GM10266 (cell line): Measurements from ENCODE around the gene MERTK.

Source experiments
- DNase-seq: peaks from one replicate; pipeline ENCODE4 v3.0.0; 2012; ENCODE audit errors: extremely low spot score
- CTCF ChIP-seq: IDR thresholded peaks from 2 replicates; pipeline ENCODE4 v1.5.1; 2012; ENCODE audit warnings: mild to moderate bottlenecking, low read depth; ENCODE audit not compliant: control insufficient read depth, insufficient read depth; ENCODE audit errors: missing control alignments

The MERTK gene

DNA sequence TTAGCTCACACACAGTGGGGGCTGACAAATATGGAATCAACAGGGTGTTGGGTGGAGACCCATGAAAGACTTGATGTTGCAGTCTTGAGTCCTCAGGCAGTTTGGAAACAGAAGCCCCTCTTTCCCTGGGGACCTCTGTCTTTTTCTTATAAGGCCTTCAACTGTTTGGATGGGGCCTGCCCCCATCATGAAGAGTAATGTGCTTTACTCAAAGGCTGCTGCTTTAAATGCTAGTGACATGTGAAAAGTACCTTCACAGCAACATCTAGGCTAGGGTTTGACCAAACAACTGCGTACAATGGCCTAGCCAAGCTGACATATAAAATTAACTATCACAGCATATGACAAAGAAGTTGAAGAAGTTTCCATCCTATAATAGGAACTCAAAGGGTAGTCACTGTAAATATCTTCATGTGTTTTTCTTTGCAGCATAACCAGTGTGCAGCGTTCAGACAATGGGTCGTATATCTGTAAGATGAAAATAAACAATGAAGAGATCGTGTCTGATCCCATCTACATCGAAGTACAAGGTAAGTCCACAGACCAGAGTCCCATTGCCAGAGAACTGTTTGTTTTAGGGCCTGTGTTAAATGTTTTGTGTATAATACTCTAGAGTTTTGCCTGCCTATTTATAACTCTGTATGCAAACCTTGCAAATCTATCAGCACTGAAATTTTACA, 46.3 kb downstream of the MERTK start:
- TF ChIP-seq CTCF, result no peak
- DNase-seq, result no peak

DNA sequence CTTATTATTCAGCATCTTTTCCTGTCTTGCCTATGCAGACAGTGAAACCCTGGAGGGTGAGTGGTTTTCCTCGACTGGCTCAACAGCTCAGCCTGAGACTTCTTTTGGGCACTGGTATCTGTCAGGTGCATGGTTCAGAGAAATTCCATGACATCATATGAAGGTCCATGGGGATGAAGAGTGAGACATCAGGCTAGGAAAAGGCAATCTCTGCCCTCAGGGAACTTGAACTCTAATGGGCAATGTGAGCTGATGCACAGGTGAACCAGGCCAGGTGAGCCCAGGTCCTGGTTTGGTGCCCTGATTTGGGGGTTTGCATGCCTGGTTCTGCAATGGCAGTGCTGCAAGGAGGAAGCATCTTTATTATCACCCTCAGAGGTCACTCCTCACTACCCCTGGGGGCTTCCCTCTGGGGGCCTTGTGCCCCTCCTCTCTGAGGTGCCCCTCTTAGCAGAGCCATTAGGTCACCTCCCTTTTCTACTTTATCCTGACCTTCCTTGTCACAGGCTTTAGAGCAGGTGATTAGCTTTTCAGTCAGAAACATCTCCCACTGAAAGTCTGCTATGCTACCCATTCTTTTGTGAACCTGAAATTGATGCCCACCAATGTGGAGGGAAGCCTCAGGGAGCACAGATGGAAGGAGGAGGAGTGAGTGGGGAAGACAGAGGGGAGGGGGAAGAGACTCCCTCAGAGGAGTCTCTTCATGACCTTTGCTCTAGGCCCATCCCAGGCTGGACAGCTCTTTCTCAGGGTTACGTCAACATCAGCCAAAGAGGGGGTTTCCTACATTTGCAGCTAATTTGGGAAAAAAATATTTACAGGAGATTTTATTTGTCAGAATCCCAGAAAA, 47.3 kb downstream of the MERTK start:
- DNase-seq, result no peak
- TF ChIP-seq CTCF, result no peak

- no peak for DNase-seq
- no peak for TF ChIP-seq CTCF
Observed at GRCh38 chr2:111946294-111947114, 48.1 kb downstream of the MERTK start.

DNA sequence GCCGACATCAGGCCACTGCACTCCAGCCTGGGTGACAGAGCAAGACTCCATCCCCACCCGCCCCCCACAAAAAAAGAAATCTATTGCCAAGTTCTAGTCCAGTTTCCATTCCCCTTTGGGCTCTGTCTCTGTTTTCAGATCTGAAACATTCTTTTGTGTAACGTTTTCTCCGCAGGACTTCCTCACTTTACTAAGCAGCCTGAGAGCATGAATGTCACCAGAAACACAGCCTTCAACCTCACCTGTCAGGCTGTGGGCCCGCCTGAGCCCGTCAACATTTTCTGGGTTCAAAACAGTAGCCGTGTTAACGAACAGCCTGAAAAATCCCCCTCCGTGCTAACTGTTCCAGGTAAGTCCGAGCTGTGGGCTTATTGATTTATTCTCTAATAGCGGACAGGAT, 48.8 kb downstream of the MERTK start:
- DNase-seq, result no peak
- TF ChIP-seq CTCF, result no peak

DNA sequence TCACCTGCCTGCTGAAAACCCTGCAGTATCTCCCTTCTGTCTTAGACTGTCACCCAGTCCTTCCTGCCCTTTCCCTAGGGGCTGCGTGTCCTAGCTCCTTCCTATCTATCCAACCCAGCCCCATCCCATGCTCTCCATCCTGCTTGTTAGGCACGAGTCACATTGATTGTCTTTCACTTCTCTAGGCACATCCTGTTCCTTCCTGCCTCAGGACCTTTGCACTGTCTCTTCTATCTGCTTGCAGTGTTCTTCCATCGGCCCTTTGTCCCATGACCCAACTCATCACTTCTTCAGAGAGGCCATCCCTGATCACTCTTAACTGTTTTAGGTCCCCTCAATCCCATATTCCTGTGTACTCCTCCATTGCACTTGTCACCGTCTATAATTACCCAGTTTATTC, 50.4 kb downstream of the MERTK start:
- TF ChIP-seq CTCF, result no peak
- DNase-seq, result no peak

GRCh38 chr2:111950236-111950635, 51.8 kb downstream of the MERTK start:
- no peak for DNase-seq
- no peak for TF ChIP-seq CTCF
